Stomach smooth muscle (tissue), 2 donors: ENCODE data around the gene GZF1.

Experiments
- H3K27ac ChIP-seq: one replicate; pipeline ENCODE4 v1.7.0; 2013; ENCODE audit warnings: mild to moderate bottlenecking, low read length, inconsistent platforms
- H3K27me3 ChIP-seq, 2 donors: one replicate each; pipeline ENCODE4 v1.7.0; 2013; ENCODE audit warnings: low read length in 2 of 2; ENCODE audit not compliant: insufficient read depth in 2 of 2, control insufficient read depth in 1 of 2
- H3K36me3 ChIP-seq, 2 donors: one replicate each; pipeline ENCODE4 v1.7.0; 2013; ENCODE audit warnings: low read length in 2 of 2; ENCODE audit not compliant: control insufficient read depth in 2 of 2, insufficient read depth in 2 of 2
- H3K4me1 ChIP-seq: one replicate; pipeline ENCODE4 v1.7.0; 2013; ENCODE audit warnings: low read length; ENCODE audit not compliant: control insufficient read depth, insufficient read depth
- H3K4me3 ChIP-seq, 2 donors: one replicate each; pipeline ENCODE4 v1.7.0; 2013; ENCODE audit warnings: low read length in 2 of 2
- H3K9ac ChIP-seq, 2 donors: one replicate each; pipeline ENCODE4 v1.7.0; 2013; ENCODE audit warnings: low read length in 2 of 2, mild to moderate bottlenecking in 1 of 2
- H3K9me3 ChIP-seq, 2 donors: one replicate each; pipeline ENCODE4 v1.7.0; 2013; ENCODE audit warnings: low read length in 2 of 2; ENCODE audit not compliant: control insufficient read depth in 2 of 2
- donor health status: healthy.
- donor health status: Pancreatic carcinoma.

The GZF1 gene

GRCh38 chr20:23327617-23328333 lies 34.2 kb upstream of the GZF1 start:
- Histone ChIP-seq H3K36me3 (no peaks in the 10 kb centered on the region), H3K9me3 (peaks cover 0 to 3% of the 10 kb centered on the region in 2 donors), H3K4me1 (no peaks in the 10 kb centered on the region), H3K4me3 (no peak overlapping the region), H3K9ac (no peak overlapping the region), H3K27ac (no peak overlapping the region), H3K27me3 (no peaks in the 10 kb centered on the region)

GRCh38 chr20:23331450-23332350 lies 30.3 kb upstream of the GZF1 start:
- no peak overlapping the region for H3K4me3 ChIP-seq
- H3K27me3 ChIP-seq = no peaks in the 10 kb centered on the region
- no peak overlapping the region for H3K27ac ChIP-seq

GRCh38 chr20:23332467-23332866 lies 29.5 kb upstream of the GZF1 start:
- H3K27me3 ChIP-seq = no peaks in the 10 kb centered on the region
- no peak overlapping the region for H3K9ac ChIP-seq
- H3K9me3 ChIP-seq = peaks cover 0 to 3% of the 10 kb centered on the region in 2 donors
- H3K4me1 ChIP-seq = no peaks in the 10 kb centered on the region
- no peaks in the 10 kb centered on the region for H3K36me3 ChIP-seq
- H3K27ac ChIP-seq = no peak overlapping the region
- H3K4me3 ChIP-seq = no peak overlapping the region

More at GRCh38 chr20:23331450-23332350, 30.3 kb upstream of the GZF1 start:
- Histone ChIP-seq H3K9ac (no peak overlapping the region), H3K4me1 (no peaks in the 10 kb centered on the region), H3K9me3 (peaks cover 0 to 3% of the 10 kb centered on the region in 2 donors), H3K36me3 (no peaks in the 10 kb centered on the region)

- H3K27ac ChIP-seq = no peak overlapping the region
- H3K36me3 ChIP-seq = no peaks in the 10 kb centered on the region
- H3K27me3 ChIP-seq = peaks cover 0 to 2% of the 10 kb centered on the region in 2 donors
- peaks cover 0 to 3% of the 10 kb centered on the region in 2 donors for H3K9me3 ChIP-seq
- H3K4me3 ChIP-seq = no peak overlapping the region
- H3K4me1 ChIP-seq = no peaks in the 10 kb centered on the region
- no peak overlapping the region for H3K9ac ChIP-seq
These were observed 27.9 kb upstream of the GZF1 start for GRCh38 chr20:23334111-23334510.

- Histone ChIP-seq H3K27me3 (peaks cover 0 to 3% of the 10 kb centered on the region in 2 donors), H3K4me1 (no peaks in the 10 kb centered on the region), H3K4me3 (no peak overlapping the region), H3K9me3 (no peaks in the 10 kb centered on the region), H3K36me3 (no peaks in the 10 kb centered on the region), H3K9ac (no peak overlapping the region), H3K27ac (no peak overlapping the region)
These were observed 26.5 kb upstream of the GZF1 start for GRCh38 chr20:23335521-23335920.

GRCh38 chr20:23336476-23336875 lies 25.5 kb upstream of the GZF1 start:
- H3K4me3 ChIP-seq = no peak overlapping the region

GRCh38 chr20:23337312-23337711 lies 24.7 kb upstream of the GZF1 start:
- peaks cover 0 to 3% of the 10 kb centered on the region in 2 donors for H3K27me3 ChIP-seq
- H3K9ac ChIP-seq = no peak overlapping the region
- H3K27ac ChIP-seq = no peak overlapping the region
- H3K9me3 ChIP-seq = no peaks in the 10 kb centered on the region
- H3K36me3 ChIP-seq = no peaks in the 10 kb centered on the region
- no peak overlapping the region for H3K4me3 ChIP-seq
- no peaks in the 10 kb centered on the region for H3K4me1 ChIP-seq

More at GRCh38 chr20:23336476-23336875, 25.5 kb upstream of the GZF1 start:
- Histone ChIP-seq H3K9me3 (no peaks in the 10 kb centered on the region), H3K27me3 (peaks cover 0 to 3% of the 10 kb centered on the region in 2 donors), H3K9ac (no peak overlapping the region), H3K36me3 (no peaks in the 10 kb centered on the region), H3K4me1 (no peaks in the 10 kb centered on the region), H3K27ac (no peak overlapping the region)

GRCh38 chr20:23339986-23340385 lies 22.0 kb upstream of the GZF1 start:
- Histone ChIP-seq H3K27ac (no peak overlapping the region), H3K4me3 (no peak overlapping the region), H3K27me3 (peaks cover 0 to 3% of the 10 kb centered on the region in 2 donors), H3K36me3 (no peaks in the 10 kb centered on the region), H3K9me3 (no peaks in the 10 kb centered on the region), H3K4me1 (no peaks in the 10 kb centered on the region), H3K9ac (no peak overlapping the region)

- H3K9ac ChIP-seq = no peak overlapping the region
- H3K4me3 ChIP-seq = no peak overlapping the region
- H3K36me3 ChIP-seq = no peaks in the 10 kb centered on the region
- H3K27ac ChIP-seq = no peak overlapping the region
- H3K9me3 ChIP-seq = no peaks in the 10 kb centered on the region
- peaks cover 0 to 3% of the 10 kb centered on the region in 2 donors for H3K27me3 ChIP-seq
- H3K4me1 ChIP-seq = no peaks in the 10 kb centered on the region
These were observed 21.5 kb upstream of the GZF1 start for GRCh38 chr20:23340524-23340923.

- Histone ChIP-seq H3K4me1 (no peaks in the 10 kb centered on the region), H3K27me3 (peaks cover 0 to 3% of the 10 kb centered on the region in 2 donors), H3K9me3 (no peaks in the 10 kb centered on the region), H3K9ac (no peak overlapping the region), H3K4me3 (no peak overlapping the region), H3K27ac (no peak overlapping the region), H3K36me3 (no peaks in the 10 kb centered on the region)
These were observed 20.9 kb upstream of the GZF1 start for GRCh38 chr20:23341073-23341472.
